Suppressor macrophage (primary cell): Measurements from ENCODE around the gene NSA2.
"Not testable (repeated sequence)": the region's sequence is repeated elsewhere in the genome, so short reads cannot be mapped to it uniquely, and the experiment has no call there.

Source experiments
- DNase-seq, 4 experiments: peaks; one replicate each; pipeline ENCODE4 v3.0.0-alpha.2; 2020 to 2022
- total RNA-seq, 17 experiments: gene quantifications; one replicate each; lab custom pipeline; 2026; ENCODE audit warnings: mixed read lengths in 6 of 17, inconsistent platforms in 3 of 17; lab: John Stamatoyannopoulos, UW

NSA2 gene
- 23.7 to 60.1 (median 37.8) reads per million in 17 experiments for total RNA-seq

DNA sequence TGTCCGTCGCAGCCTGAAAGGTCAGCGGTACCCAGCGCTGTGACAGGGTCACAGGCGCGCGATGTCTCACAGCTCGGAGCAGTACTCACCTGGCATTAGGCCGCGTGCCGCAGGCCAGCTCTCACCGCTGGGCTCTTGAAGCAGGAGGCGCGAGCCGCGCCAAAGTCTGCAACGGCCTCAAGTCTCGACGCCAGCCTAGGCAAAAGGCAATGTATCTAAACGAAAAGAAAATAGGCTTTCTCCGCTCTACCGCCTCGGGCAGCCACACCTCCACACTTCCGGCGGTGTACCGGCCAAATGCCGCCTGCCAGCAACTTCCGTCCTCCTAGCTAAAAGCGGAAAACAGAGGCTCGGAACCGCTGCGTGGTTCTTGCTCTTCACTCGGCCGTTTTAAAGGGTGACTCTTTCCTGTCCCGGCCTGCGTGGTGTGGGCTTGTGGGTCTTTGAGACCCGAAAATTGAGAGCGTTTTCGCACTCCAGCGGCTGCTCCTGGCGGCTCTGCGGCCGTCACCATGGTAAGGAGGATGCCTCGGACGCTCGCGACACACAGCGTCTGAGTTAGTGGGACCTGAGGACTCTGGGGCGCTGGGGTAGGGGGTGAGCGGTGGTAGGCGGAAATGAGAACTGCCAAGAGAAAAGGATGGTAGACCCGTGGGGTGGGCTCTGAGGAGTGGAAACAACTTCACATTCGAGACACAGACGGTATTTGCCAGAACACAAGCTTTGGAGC is at the start of gene NSA2, which contains the start of gene GFM2:
NSA2 (plus strand) TSS at position 401 of the 730 bp plus-strand sequence; CDS start at position 513, 112 bp downstream.
GFM2 (minus strand) TSS at position 269 of the 730 bp plus-strand sequence. CDS start 3,375 bp downstream, outside the sequence.
- DNase-seq: peak; percentile 94 to 96 (median 96)

GRCh38 chr5:74717596-74717995 is 49.5 kb upstream of the NSA2 start:
- DNase-seq: no peak

- no peak for DNase-seq
Observed at GRCh38 chr5:74722271-74722670, 44.8 kb upstream of the NSA2 start.

DNA sequence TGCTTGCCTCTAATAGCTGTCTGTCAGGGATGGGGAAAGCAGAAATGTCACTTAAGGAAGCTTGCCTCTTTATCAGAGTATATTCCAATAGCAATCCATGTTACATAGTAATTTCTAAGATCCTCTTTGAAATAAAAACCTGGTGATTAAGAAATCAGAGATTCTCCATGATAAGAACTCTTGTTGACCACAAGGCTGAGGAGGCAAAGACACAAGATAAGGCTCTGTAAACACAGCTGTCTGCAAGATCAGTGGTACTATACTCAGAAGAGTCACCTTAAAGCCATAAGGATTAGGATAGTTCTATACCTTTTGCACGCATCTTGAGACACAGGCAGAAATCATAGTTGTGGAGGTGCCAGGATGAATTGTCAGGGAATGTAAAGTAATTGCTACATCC is 41.7 kb upstream of the NSA2 start:
- no peak for DNase-seq

GRCh38 chr5:74736759-74737158 is 30.3 kb upstream of the NSA2 start:
- no peak for DNase-seq

DNA sequence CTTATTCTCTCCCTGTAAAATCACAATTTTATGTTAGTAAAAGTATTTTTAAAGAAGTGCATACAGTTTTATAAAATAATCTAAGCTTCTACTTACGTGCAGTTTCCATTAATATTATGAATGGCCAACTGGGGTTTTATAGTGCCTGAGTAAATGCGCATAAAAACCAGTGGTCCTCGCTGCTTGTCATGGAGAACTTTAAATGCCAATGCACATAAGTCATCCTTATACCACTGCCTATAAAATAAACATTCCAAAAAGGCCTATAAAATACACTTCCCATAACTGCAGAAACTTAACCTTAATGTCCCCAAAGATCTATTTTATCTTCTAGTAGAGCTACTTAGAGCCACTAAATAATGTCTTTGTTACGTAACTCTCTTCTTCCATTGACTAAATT is 28.6 kb upstream of the NSA2 start:
- DNase-seq: no peak

- DNase-seq: not testable (repeated sequence)
Observed at GRCh38 chr5:74748742-74749141, 18.3 kb upstream of the NSA2 start.

GRCh38 chr5:74761241-74761640 is 5.8 kb upstream of the NSA2 start:
- no peak for DNase-seq

- DNase-seq: no peak
Observed at GRCh38 chr5:74762599-74762998, 4.5 kb upstream of the NSA2 start.

DNA sequence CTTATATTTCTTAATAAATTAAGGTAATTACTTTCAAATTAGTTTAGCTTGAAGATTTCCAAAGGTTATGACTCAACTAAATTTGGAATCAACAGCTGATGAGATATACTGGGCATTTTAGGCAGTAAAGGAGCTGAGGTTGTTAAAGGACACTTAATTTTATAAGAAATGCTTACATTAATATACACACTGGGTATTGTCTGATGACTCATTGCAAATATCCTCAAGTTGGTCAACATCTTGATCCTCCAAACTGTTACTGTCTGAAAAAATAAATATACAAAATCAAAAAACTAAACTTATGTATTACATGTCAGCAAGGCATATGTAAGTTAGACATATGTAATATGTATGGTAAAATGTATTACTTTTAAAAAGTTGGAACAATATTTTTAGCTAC is 3.5 kb upstream of the NSA2 start:
- DNase-seq: no peak

DNA sequence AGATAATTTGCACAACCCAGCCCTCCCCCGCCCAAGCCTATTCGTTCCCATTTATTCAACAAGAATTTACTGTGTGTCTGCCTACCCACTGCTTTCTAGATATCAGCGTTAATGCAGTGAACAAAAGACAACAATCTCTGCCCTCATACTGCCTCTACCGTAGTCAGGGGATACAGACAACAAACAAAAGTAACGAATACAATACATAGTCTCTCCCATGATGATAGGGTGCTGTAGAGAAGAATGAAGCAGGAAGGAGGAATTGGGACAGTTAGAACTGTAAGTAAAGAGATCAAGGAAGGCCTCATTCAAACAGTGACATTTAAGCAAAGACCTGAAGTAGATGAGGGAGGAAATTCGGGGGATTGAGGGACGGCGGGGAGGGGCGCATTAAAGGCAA is 1.8 kb upstream of the NSA2 start:
- DNase-seq: no peak

DNA sequence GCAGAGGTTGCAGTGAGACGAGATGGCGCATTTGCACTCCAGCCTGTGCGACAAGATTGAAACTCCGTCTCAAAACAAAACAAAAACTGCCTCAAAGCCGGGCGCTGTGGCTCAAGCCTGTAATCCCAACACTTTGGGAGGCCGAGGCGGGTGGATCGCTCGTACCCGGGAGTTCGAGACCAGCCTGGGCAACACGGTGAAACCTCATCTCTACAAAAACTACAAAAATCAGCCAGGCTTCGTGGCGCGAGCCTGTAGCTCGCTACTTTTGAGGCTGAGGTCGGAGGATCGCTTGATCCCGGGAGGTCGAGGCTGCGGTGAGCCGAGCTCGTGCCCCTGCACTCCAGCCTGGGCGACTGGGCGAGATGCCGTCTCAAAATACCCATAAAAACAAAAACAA is 1.1 kb upstream of the NSA2 start:
- no peak for DNase-seq

DNA sequence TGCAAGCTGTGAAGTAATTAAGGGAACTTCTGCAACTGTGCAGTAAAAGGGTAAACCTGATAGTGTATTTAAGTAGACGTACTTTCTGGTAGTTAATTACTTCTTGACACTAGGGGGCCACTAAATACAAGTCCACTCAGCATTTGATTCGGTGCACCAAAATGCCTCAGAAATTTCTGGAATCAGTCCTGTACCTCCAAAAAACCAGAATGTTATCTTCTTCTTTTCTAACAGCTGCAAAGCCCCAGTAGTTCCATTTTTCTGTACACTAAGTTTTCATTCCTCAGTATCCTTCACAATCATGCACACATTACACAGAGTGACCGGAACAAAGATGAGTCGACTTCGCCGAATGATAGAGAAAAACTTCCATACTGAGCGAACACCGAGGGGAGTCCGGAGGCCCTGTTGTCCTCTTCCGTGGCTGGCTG is 616 bp upstream of the NSA2 start:
- DNase-seq: peak; percentile 19 to 75 (median 52)

DNA sequence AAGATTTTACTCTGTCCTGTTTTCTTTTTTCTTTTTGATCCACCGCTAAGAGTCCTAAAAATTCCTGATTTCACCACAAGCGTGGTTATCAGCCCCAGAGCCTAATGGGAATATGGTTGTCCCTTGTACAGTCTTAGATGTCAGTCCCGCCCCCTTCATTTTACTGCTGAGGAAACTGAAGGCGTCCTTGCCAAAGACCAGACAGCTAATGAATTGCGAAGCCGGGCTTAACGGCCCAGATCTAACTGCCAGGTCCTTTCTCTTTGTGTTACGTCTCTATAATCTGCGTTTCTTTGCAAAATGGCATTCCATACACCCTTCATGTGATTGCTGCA is 497 bp downstream of the NSA2 start:
- DNase-seq: peak; percentile 44 to 74 (median 70)

DNA sequence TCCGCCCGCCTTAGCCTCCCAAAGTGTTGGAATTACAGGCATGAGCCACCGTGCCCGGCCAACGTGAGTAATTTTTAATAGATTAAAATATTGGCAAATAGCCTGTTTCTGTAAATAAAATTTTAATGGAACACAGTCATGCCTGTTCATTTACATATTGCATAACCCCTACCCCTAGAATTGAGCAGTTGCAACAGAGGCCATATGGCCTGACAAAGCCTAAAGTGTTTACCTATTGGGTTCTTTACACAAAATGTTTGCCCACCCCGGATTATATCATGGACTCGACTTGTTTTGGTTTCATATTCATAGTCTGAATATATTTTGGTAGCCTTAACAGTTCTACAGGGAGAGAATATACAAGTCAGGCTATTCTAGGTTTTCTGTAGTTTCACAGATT is 5.3 kb downstream of the NSA2 start:
- no peak for DNase-seq

DNA sequence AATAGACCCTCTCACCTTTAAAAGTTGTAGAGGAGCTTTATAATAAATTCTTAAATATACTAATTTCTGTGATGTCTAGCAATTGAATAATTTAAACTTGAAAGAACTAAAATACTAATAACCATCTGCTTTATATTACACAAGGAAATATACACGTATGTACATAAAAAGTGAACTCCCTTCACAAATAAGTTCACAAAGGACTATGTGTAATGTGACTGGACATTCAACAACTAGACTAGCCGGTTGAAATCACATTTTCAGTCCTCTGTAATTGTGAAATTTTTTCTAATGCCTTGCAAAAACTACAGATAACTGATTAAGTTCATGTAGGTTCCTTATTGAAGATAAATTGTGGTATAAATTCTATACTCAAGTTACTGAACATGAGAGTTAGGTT is 11.6 kb downstream of the NSA2 start:
- DNase-seq: no peak

GRCh38 chr5:74786851-74787250 is 19.8 kb downstream of the NSA2 start:
- DNase-seq: no peak

DNA sequence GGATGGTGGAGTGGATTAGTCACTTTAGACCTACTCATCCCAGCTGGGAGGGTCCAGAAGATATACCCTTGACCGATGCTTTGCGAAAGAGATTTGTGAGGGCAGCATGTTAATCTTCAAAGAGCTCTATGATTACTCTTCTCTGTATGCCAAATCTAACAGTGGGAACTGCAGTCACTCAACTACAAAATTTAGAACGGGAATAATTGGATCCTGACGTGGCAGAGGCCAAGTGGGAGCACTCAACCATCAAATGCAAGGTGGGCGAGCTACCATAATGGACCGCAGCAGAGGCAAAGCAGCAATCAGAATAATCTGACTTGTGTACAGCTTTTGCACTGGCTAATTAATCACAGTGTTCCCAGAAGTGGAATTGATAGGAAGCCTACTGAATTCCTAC is 20.4 kb downstream of the NSA2 start:
- no peak for DNase-seq

DNA sequence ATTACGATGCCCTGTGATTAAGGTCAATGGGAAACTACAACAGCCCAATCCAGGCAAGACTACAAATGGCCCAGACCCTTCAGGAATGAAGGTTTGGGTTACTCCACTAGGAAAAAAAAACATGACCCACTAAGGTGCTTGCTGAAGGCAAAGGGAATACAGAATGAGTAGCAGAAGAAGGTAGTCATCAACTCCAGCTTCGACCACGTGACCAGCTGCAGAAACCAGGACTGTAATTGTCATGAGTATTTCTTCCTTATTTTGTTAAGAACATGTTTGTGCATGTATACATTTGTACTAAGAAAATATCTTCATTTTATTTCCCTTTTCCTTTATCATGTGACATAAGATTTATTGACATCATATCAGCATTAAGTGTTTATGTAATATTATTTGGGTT is 24.6 kb downstream of the NSA2 start:
- not testable (repeated sequence) for DNase-seq

DNA sequence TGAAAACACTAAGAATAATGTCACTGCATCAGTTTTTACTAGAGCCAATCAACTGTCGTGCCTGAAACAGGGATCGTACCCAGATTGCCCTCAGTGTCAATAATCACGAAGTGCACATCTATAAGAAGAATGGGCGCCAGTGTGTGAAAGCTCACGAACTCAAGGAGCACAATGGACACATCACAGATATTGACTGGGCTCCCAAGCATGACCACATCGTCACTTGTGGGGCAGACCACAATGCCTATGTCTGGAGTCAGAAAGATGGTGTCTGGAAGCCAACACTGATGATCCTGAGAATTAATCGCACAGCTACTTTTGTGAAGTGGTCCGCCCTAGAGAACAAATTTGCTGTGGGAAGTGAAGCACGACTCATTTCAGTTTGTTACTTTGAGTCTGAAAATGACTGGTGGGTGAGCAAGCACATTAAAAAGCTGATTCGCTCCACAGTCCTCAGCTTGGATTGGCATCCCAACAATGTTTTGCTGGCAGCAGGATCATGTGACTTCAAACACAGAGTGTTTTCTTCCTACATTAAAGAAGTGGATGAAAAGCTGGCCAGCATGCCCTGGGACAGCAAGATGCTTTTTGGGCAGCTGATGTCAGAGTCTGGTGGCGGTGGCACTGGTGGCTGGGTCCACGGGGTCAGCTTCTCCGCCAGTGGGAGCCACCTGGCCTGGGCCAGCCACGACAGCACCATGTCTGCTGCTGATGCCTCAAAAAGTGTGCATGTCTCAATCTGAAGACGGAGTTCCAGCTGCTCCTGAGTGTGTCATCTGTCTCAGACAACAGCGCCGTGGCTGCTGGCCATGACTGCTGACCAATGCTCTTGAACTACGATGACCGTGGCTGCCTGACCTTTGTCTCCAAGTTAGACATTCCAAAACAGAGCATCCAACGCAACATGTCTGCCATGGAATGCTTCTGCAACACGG is 32.2 kb downstream of the NSA2 start:
- DNase-seq: no peak

- no peak for DNase-seq
Observed at GRCh38 chr5:74801197-74801596, 34.1 kb downstream of the NSA2 start.

- DNase-seq: no peak
Observed at GRCh38 chr5:74801941-74802340, 34.9 kb downstream of the NSA2 start.

GRCh38 chr5:74810915-74811314 is 43.9 kb downstream of the NSA2 start:
- DNase-seq: no peak

GRCh38 chr5:74816875-74817274 is 49.8 kb downstream of the NSA2 start:
- DNase-seq: no peak
